ENCODE data around the gene C9orf50.
"Not testable (repeated sequence)": the region's sequence is repeated elsewhere in the genome, so short reads cannot be mapped to it uniquely, and the experiment has no call there.

Gene C9orf50

DNA sequence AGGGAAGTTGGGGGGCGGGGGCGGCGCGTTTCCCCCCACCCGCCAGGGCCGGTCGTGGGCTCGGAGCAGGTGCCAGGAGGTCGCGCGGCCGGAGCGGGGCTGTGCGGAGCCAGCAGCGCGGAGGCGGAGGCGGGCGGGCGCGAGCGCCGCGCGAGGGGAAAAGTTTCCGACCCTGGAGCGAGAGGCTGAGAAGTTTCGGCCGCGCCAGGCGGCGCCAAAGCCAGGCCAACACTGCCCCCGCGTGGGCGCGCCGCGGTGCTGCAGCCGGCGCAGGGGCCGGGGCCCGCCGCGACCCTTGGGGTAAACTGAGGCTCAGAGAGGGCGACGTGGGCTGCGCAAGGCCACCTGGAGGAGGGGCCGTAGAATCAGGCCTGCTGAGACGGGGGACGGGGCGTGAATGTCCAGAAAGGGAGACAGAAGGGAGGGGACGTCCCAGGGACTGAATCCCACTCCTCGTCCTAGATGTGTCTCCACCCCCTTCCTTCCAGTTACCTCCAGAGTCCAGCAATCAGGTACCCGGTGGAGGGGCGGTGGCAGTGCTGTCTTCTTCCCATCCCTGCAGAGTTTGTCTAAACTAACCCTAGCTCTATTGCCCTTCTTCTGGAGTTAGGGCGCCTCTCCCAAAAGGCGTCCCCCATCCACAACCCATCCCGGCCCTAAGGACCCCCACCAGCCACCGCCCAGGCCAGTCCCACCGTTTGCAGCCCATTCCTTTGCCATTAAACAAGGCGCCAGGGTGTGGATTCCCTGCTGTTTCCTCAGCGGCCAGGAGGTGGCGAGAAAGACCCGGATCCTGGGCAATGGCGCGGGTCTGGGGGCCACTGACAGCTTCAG lies 10.2 kb downstream of the C9orf50 start:
- peak; percentile 65 to 69 for DNase-seq (ENCODE audit: low read depth in 2 of 2)

DNA sequence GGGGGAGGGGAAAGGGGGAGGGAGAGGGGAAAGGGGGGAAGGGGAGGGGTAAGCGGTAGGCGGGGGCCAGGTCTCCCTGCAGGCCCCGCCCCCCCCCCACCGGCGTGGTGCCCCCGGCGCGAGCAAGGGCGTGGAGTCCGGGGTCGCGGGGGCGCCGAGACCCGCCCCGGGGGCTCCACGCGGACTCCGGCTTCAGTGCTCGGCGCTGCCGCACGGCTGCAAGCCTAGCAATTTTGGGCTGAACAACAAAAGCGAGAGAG lies 10.8 kb downstream of the C9orf50 start:
- no peak for DNase-seq (ENCODE audit: low read depth in 2 of 2)

DNA sequence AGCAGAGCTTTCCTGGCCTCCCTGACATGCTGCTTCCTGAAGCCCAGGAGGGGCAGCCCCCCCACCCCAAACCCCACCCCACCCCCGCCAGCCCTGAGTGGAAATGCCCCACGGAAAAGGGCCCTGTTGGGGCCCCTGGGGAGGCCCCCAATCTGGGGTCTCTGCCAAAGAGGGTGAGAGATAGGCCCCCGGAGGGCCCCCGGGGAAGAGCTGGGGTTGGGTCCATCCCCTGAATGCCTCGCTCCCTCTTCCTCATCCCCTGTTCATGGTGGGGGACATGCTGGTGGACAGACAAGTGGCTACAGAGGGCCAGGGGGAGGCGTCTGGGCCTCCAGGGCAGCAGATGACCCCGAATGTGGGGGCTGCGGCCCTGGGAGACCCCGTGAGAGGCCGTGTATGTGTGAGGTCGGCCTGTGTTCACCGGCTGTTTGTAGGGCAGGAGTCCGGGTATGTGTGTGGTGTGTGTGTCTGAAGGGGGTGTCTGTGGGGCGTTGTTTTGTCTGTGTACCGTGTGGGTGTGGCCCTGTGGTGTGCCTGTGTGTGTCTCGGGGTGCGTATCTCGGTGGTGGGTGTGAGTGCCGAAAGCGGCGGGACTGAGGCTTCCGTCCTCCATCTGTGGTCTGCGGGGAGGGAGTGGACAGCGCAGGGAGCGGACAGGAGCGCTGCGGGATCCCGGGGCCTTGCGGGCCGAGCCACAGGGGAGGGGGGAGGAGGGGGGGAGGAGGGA lies 11.3 kb downstream of the C9orf50 start:
- no peak for DNase-seq (ENCODE audit: low read depth in 2 of 2)

DNA sequence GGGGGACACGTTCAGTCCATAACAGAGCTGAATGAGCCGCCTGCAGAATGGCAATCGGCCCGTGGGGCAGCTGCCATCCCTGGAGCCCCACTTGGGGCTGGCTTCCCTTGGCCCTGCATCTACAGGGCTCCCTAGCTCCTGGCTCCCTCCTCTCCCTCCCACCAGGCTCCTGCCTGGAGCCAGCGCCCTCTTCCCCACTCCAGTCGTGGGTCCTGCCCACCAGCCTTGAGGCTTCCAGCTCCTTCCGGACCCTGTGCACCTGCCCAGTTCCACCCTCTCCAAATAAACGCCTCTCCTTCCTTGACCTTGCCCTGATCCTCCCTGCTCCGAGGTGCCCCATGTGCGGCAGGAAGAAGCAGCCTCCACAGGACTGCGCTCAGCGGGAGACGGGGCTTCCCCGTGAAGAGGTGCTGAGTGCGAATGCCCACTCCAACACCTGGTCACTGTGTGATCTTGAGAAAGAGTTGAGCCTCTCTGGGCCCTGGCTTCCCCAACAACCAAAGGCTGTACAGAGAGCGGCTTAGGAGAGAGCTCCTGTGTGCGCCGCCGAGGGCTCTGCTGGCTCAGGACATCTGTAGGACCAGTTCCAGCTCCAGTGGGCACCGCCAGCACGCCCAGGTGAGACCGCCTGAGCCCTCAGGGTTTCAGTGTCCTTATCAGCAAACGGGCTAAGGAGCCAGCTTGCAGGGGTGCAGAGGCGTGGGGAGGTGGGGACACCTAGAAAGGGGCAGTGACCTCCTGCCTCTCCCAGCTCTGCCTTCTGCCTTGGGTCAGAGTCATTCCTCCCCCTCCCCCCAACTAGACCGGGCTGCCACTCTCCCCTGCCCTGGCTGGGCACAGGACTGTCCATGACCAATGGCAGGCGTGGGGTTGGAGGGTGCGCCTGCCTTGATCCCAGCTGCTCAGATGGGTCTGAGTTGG lies 12.1 kb downstream of the C9orf50 start:
- DNase-seq (ENCODE audit: low read depth in 2 of 2): no peak

DNA sequence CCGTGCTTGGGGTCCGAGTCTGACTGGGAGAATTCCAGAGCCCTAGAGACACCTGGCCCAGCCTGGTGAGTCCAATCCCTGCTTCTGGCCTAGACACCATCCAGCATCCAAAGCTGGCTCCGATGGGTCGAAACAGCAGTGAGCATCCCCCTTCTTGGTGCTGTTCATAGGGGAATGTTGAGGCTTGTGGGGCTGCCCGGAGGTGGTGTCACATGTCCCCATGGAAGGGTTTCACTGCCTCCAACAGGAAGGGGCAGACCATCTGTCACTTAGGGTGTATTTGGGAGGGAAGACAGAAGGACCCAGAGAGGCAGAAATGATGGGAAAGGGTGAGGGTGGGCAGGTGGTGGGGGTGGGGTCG lies 13.9 kb downstream of the C9orf50 start:
- no peak for DNase-seq (ENCODE audit: low read depth in 2 of 2)

DNA sequence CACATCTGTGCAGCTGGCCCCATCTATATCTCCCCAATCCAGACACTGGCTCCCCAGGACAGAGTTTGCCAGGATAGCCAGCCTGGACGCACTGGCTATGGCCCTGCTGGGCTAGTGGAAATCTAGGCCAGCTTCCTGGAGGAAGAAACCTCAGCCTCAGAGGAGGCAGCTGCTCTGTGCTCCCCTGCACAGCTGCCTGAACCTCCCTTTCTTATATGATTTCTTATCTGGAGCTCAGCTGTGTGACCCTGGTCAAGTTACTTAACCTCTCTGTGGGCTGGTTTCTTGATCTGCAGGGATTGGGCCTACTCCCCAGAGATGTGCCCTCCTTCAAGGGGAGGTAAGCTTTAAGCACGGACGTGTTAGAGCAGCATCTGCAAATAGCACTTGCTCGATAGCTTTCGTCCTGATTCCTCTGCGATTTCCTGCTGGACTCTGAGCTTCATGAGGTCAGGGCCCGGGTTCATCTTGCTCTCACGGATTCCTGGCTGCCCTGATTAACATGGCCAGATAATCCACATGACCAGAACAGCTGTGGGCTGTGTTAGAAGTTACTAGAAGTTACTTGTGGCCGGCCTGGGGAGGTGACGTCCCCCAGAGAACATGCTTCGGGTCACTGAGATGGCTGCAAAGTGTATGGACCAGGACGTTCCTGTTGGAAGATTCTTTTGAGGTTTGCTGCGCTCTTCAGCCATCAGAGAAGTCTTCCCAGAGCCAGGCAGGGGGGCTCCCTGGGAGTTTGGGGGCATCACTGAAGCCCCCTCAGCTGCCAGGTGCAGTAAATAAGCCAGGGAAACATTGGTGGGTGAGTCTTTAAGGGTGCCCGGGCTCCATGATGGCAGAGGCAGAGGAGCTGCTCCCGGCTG lies 14.5 kb downstream of the C9orf50 start:
- DNase-seq (ENCODE audit: low read depth in 2 of 2): no peak

DNA sequence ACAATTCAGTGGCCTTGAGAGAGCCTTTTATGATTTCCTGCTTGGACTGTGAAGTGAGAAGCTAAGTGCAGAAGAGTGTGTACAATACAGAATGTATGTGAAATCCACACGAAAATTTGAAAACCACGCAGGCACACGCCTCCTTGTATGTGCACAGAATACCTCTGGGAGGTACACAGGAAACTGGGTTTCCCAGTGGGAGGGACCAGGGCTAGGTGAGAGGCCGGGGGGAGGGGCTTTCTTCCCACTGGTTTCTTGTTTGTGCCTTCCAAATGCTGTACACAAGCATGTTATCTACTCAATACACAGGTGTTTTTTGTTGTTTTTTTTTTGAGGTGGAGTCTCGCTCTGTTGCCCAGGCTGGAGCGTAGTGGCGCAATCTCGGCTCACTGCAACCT lies 16.1 kb downstream of the C9orf50 start:
- no peak for DNase-seq (ENCODE audit: low read depth in 2 of 2)

DNA sequence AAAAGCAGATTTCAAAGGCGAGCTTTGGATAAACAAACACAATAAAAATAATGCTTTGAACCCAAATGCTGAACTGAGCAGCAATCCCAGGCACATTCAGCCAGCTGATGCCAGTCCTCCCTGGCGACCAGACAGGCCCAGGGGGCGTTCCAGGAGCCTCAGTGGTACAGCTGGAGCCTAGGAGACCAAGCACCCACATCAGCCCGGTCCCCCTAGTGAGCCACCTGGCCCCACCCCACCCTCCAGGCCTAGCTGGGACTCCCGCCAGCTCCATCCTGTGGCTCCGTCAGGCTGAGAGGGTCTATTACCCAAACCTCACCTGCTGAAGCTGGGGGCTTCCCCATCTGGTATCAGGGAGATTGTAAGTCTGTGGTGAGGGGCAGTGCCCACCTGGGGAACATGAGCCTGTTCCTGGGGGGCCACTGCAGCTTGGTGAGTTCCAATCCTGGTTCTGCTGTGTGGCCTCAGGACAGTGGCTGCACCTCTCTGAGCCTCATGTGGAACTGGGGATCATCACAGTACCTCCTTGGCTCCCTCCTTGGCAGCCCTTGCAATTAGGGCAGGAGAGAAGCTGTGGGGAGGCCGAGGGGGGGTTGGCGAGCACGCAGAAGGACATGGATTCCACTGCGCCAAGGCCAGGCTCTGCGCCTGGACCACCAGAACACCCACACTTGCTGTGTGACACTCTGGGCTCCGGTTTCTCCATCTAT lies 16.7 kb downstream of the C9orf50 start:
- DNase-seq (ENCODE audit: low read depth in 2 of 2): no peak

DNA sequence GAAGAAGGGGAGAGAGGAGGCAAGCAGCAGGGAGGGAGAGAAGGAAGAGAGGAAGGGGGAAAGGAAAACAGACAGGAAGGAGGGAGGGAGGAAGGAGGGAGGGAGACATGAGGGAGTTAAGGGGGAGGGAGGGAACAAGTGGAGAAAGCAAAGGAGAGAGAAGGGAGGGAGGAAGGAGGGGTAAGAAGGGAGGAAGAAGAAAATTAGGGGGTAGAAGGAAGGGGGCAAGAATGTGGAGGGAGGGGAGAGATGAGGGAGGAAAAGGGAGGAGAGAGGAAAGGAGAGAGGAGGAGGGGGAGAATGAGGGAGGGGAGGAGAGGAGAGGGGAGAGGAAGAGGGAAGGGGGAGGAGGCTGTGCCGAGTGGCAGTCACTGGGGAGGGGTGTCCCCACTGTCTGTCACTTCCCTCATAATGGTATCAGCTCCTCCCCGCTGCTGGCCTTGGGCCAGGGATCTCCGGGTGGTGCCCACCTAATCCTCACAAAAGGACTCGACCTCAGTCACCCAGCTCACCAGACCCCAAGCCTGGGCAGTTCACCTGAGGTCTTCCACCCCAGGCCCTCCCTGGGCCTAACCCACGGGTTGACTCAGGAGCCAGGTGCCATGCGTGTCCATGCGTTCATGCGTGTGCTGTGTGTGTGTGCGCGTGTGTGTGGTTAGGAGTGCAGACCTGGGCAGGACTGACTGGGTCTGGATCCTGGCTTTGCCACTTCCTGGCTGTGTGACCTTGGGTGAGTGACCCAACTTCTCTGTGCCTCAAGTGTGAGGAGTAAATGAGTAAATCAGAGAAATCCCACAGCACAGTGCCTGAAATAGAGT lies 18.1 kb downstream of the C9orf50 start:
- DNase-seq (ENCODE audit: low read depth in 2 of 2): no peak

DNA sequence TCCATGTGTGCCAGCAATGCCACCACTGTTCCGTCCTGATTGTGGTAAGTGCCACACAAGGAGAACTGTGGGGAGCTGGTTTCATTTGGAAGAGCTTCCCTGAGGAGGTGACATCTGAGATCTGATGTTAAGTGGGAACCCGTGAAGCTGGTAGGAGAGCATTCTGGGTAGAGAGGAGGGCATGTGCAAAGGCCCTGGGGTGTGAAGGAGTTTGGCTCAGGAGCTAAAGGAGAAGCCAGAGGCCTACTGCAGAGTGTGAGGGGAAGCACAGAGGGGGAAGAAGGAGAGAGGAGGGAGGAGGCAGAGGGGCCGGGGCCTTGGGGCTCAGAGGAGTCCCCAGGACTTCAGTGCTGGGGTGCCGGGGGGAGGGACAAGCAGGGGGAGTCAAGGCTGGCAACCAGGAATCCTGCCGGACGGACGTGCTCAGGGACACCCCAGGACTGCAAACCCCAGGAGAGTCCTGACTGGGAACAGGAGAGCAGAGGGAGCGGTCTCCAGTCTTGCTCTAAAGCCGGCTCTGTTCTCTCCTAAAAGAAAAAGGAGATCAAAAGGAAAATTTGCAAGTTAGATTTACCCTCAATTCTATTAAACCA lies 19.7 kb downstream of the C9orf50 start:
- no peak for DNase-seq (ENCODE audit: low read depth in 2 of 2)

DNA sequence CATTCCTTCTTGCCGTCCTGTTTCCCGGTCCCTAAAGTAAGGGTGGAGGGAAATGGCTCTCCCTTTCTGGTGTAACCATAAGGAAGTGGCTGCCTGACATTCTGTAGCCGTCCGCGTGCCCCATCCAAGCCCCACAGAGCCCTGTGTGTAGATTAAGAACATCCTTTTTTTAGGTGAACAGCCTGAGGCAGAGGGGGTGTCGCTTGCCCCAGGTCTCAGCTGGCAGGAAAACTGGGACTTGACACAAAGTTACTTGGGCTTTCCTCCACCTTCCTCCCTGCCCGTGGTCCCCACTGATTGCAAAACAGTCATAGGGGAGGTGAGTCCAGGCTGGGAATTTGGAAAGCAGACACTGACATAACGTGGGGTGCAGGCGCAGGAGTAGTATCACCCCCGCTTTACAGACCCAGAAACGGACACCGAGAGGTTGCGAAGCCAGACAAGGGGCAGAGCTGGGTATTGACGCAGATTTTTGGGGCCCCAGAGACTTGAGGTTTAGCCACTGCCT lies 22.8 kb downstream of the C9orf50 start:
- no peak for DNase-seq (ENCODE audit: low read depth in 2 of 2)

DNA sequence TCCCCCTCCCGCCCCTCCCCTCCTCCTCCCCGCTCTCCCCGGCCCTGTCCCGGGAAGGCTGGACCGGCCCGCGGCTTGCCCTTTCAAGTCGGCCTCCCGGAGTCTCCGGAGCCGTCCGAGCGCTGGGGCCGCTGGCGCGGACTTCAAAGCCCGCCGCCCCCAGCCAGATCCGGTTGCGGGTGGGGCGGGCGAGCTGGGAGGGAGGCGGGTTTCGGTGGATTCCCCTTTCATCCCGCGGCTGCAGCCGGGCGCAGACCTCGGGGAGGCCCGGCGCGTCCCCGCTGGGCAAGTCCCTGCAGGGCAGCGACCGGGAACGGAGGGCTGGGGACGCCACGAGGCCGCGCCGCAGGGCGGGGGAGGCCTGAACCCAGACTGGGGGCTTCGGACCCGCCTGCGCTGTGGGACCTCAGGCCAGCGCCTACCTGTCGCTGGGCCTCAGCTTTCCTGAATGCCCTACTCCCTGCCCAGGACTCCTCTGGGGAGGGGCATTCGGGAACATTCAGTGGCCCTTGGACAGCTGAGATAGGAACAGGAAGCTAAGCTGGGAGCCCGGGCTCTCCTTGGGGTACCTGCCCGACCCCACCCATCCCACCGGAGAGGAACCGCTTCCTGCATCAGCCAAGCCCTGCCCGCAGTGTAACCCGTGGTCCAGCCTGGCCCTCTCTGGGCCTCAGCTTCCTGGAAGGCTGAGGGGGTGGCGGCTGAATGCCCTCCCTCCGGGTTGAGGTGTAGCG lies 23.4 kb downstream of the C9orf50 start:
- no peak for DNase-seq (ENCODE audit: low read depth in 2 of 2)

DNA sequence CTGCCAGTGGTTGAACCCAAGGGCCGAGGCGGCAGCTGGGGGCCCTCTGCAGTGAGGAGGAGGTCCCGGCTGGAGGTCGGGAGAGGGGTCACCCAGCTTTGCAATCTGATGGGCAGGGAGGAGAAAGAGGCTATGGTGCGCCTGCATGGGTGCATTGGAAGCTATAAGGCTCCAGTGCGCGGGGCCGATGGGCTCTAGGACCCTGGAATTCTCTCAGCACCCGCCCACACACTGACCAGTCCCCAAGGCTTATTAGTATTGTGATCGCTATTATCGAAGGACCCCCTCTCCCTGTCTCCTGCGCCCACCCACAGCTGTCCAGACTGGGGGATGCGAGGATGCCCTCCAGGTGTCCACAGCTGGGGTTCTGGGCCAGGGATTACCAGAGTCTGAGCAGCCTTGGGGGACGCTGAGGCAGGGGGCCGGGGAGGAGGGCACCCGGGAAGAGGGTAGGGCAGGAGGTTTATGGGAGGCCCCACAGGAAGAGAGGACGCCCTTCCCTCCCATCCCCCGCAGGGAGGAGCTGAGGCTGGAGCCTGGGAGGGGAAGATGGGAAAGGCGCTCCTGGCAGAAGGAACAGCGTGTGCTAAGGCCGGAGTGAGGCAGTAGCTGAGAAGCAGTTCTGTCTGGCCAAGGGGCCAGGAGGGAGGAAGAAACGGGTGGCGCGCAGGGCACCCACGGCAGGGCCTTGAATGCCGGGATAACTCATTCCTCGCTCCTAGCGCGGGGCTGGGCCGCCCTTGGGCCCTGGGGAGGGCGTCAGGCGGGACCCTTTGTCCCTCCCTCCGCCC lies 24.2 kb downstream of the C9orf50 start:
- no peak for DNase-seq (ENCODE audit: low read depth in 2 of 2)

DNA sequence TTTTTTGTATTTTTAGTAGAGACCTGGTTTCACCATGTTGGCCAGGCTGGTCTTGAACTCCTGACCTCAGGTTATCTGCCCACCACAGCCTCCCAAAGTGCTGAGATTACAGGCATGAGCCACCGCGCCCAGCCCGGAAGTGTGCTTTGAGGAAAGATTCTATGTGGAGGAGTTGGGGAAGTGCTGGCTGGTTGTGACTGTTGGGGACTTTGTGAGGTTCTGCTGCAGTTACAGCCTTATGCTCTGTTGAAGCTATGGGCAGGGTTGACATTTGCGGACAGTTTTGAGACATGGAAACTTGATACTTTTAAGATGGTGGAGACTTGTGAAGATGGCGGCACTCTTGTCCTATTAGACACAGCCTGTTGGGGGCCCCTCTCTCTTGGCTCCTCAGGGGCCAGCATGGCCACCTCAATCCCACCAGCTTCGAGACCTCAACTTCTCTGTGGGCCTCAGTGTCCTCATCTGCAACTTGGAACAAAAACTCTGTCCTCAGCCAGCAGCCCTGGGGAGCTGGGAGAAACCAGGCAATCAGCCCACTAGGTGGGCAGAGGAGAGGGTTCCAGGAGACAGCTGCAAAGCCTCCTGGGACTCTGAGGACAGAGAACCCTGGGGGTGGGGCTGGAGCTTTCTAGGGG lies 24.9 kb downstream of the C9orf50 start:
- no peak for DNase-seq (ENCODE audit: low read depth in 2 of 2)

DNA sequence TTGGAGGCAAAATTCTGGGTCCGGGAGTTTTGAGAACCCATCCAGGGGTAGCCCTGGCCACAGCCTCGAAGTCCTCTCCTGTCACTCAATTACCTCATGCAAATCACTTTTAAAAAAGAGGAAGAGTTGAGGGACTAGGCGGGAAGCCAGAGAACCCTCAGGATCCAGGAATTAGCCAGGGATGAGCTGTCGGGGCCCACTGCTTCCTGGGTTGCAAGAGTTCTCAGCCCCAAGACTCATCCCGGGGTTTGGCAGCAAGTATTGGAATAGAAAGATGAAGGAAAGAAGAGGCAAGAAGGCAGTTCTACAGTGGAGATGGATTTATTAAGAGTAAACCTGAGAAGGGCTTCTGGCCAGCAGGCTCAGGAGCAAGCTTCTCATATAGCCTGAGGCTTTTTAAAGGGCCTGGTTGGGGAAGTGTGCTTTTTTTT lies 25.6 kb downstream of the C9orf50 start:
- no peak for DNase-seq (ENCODE audit: low read depth in 2 of 2)

DNA sequence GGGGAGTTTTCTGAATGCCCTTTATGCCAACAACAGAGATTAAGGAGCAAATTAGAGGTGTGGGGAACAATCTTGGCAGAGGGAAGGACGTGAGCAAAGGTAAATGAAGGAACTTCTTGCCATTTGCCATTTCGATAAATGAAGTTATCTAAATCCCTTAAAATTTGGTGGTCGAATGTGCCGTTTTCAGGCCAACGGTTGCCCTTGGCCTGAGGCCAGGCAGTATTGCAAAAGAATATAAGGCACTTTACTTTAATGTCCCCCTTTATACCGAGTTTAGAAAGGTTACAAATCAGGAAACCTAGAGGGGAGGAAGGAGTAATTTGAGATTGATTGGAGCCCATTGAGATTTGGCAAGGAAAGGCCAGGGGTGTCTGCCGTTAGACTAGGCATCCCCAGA lies 26.3 kb downstream of the C9orf50 start:
- DNase-seq (ENCODE audit: low read depth in 2 of 2): no peak

DNA sequence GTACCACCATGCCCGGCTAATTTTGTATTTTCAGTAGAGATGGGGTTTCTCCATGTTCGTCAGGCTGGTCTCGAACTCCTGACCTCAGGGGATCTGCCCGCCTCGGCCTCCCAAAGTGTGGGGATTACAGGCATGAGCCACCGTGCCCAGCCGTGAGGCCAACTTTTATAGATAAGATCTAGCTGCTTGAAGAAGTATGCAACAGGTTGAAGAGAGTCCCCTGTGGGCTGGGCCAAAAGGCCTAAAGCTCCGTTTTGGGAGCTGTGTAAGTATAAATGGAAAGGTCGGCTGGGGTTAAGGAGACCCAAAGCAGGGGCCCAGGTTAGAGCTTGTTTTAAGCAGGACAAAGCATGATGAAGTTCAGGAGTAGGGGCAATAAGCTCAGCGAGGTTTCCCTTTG lies 28.1 kb downstream of the C9orf50 start:
- DNase-seq (ENCODE audit: low read depth in 2 of 2): not testable (repeated sequence)

Measured in stimulated activated CD4-positive, alpha-beta T cell treated with anti-CD3 and anti-CD28 coated beads, Interleukin-4, amount 100 ng/mL, for 48 hours (primary cell).